GM12878 (cell line): Measurements from ENCODE around the gene ANO3. TPM values are rescaled to one million over a fixed set of nuclear protein-coding genes. Genes with fewer than 3 reads are reported as not detected.
A peak's percentile ranks its signal among the peaks of the same experiment; 100 is the strongest.

ENCODE experiments used
- ATAC-seq: fragments of 200-7000 bp; cut with Tn5 transposase; 3 replicates; pipeline ENCODE4 v1.9.1; 2020; ENCODE audit warnings: mild to moderate bottlenecking, moderate library complexity
- Bru-seq: library from RNA; stranded (reverse); fragments of 400-500 nt; gene quantifications from one replicate; lab custom pipeline; 2021; lab: Mats Ljungman, UMichigan
- BruChase-seq, 2 experiments: library from RNA; stranded (reverse); fragments of 400-500 nt; gene quantifications; one replicate each; lab custom pipeline; 2021; lab: Mats Ljungman, UMichigan
- BruUV-seq: library from RNA; stranded (reverse); fragments of 400-500 nt; replicated peaks from 2 replicates; lab custom pipeline; 2021; lab: Mats Ljungman, UMichigan
- CTCF ChIA-PET: fragments of 300-600 bp; sonication (Branson Sonifier 250); formaldehyde crosslinking; extraction: SDS; loops from one replicate; lab custom pipeline; 2021; ENCODE audit warnings: inconsistent platforms; lab: Yijun Ruan, JAX
- POLR2A ChIA-PET: fragments of 350-600 bp; formaldehyde crosslinking; extraction: SDS; loops from one replicate; lab custom pipeline; 2021; ENCODE audit warnings: inconsistent platforms; lab: Charles Lee
- RAD21 ChIA-PET: fragments of 300-600 bp; sonication (Branson Sonifier 250); formaldehyde crosslinking; loops from one replicate; lab custom pipeline; 2023; ENCODE audit warnings: antibody characterized with exemption; ENCODE audit not compliant: unreplicated experiment; lab: Charles Lee
- SMC1A ChIA-PET: fragments of 300-600 bp; sonication (Branson Sonifier 250); formaldehyde crosslinking; loops from one replicate; lab custom pipeline; 2023; ENCODE audit not compliant: unreplicated experiment, uncharacterized antibody; lab: Charles Lee
- DNase-seq: peaks from one replicate; pipeline ENCODE4 v3.0.0-alpha.2; 2011; ENCODE audit warnings: low read depth, low spot score
- FAIRE-seq: peaks from 3 replicates; lab custom pipeline; 2011; peaks lifted over from hg19 to GRCh38; lab: Jason Lieb, UNC
- H2AFZ ChIP-seq: 2 replicates; pipeline ENCODE4 v1.6.0; 2011; ENCODE audit warnings: low read depth, low read length, control low read depth; ENCODE audit not compliant: control insufficient read depth
- H3K27ac ChIP-seq: 2 replicates; pipeline ENCODE4 v1.5.1; 2011; ENCODE audit warnings: control low read depth; ENCODE audit not compliant: control insufficient read depth, insufficient read depth
- H3K27me3 ChIP-seq, 2 experiments: replicated peaks in 1 of 2; 2 replicates each; pipeline versions ENCODE4 v1.6.0 to v1.6.1; 2011; ENCODE audit warnings: low read length in 1 of 2; ENCODE audit not compliant: control insufficient read depth in 2 of 2, insufficient read depth in 2 of 2
- H3K36me3 ChIP-seq, 2 experiments: 2 replicates each; pipeline ENCODE4 v1.5.1; 2011; ENCODE audit warnings: low read length in 1 of 2; ENCODE audit not compliant: control insufficient read depth in 2 of 2, insufficient read depth in 2 of 2
- H3K4me1 ChIP-seq: 2 replicates; pipeline ENCODE4 v1.6.1; 2011; ENCODE audit warnings: mild to moderate bottlenecking, low read length, moderate library complexity, mixed read lengths; ENCODE audit not compliant: control insufficient read depth, insufficient read depth
- H3K4me2 ChIP-seq: 2 replicates; pipeline ENCODE4 v1.6.0; 2011; ENCODE audit warnings: control low read depth; ENCODE audit not compliant: control insufficient read depth, insufficient read depth
- H3K4me3 ChIP-seq: fragments of 200-600 bp; sonication (generic); 2 replicates; pipeline ENCODE4 v1.5.1; 2016
- H3K79me2 ChIP-seq: 2 replicates; pipeline ENCODE4 v1.6.0; 2011; ENCODE audit warnings: low read length; ENCODE audit not compliant: control insufficient read depth, insufficient read depth
- H3K9ac ChIP-seq: 2 replicates; pipeline ENCODE4 v1.8.0; 2011; ENCODE audit warnings: low read length, control low read depth, mixed read lengths; ENCODE audit not compliant: control insufficient read depth, insufficient read depth
- H3K9me3 ChIP-seq: replicated peaks from 3 replicates; pipeline ENCODE4 v1.5.1; 2011; ENCODE audit warnings: mild to moderate bottlenecking, low read length; ENCODE audit not compliant: control insufficient read depth, insufficient read depth
- H4K20me1 ChIP-seq: 2 replicates; pipeline ENCODE4 v1.6.0; 2011; ENCODE audit not compliant: control insufficient read depth, insufficient read depth
- BHLHE40 ChIP-seq, 2 experiments: fragments of 450-650 bp in 1 of 2; IDR thresholded peaks; 2 replicates each; pipeline ENCODE4 v1.6.1; 2011 to 2017; ENCODE audit warnings: low read depth in 2 of 2, borderline replicate concordance in 1 of 2, improper control_type of control experiment in 1 of 2, low read length in 1 of 2, mild to moderate bottlenecking in 1 of 2
- BMI1 ChIP-seq: fragments of 450-650 bp; IDR thresholded peaks from 2 replicates; pipeline ENCODE4 v1.6.1; 2016; ENCODE audit warnings: mild to moderate bottlenecking, moderate library complexity, borderline replicate concordance
- CTCF ChIP-seq, 3 experiments: IDR thresholded peaks in 2 of 3; conservative IDR thresholded peaks in 1 of 3; 2 replicates each; pipeline ENCODE4 v1.5.1; 2011; ENCODE audit warnings: low read depth in 3 of 3, low read length in 3 of 3, mild to moderate bottlenecking in 3 of 3, control low read depth in 2 of 3, moderate library complexity in 2 of 3, inconsistent platforms in 1 of 3, mixed read lengths in 1 of 3; ENCODE audit not compliant: control insufficient read depth in 2 of 3, insufficient read depth in 1 of 3; ENCODE audit errors: extremely low read depth in 1 of 3
- RAD21 ChIP-seq: IDR thresholded peaks from 2 replicates; pipeline ENCODE4 v1.6.1; 2011; ENCODE audit warnings: mild to moderate bottlenecking, low read depth, low read length, moderate library complexity; ENCODE audit not compliant: insufficient read depth
- TARDBP ChIP-seq: IDR thresholded peaks from 2 replicates; pipeline ENCODE4 v1.6.1; 2016; ENCODE audit warnings: borderline replicate concordance
- ZZZ3 ChIP-seq: IDR thresholded peaks from 2 replicates; pipeline ENCODE4 v1.6.1; 2011; ENCODE audit warnings: low read depth; ENCODE audit not compliant: control insufficient read depth, insufficient read length
- WGBS: methylation state at CpG from one replicate; pipeline ENCODE4 v1.1.6; 2016; ENCODE audit warnings: low lambda C conversion rate; ENCODE audit not compliant: insufficient replicate concordance, insufficient coverage; ENCODE audit errors: missing lambda C conversion rate; 5-methylcytosine and 5-hydroxymethylcytosine counted together
- in situ Hi-C: fragments of 300-500 bp; cut with MboI; formaldehyde crosslinking; loops from 9 replicates; pipeline ENCODE4 v1.14.3; 2018; ENCODE audit warnings: mixed read lengths
- intact Hi-C: fragments of 100-400 bp; cut with micrococcal nuclease; formaldehyde crosslinking; loops from one replicate; pipeline ENCODE4 v1.14.2; 2022; ENCODE audit not compliant: unreplicated experiment
- long read RNA-seq, 2 experiments: library from polyadenylated mRNA; unstranded; transcript quantifications; one replicate each; pipeline ENCODE4 v2.0.0, GENCODE V29; 2019 to 2020
- polyA minus RNA-seq, 3 experiments: library from RNA; depleted of rRNA, polyadenylated mRNA; stranded (reverse); fragments of >200 nt; gene quantifications; 2 replicates each; pipeline ENCODE4 v1.2.3, GENCODE V29; 2011
- polyA plus RNA-seq, 11 experiments: library from polyadenylated mRNA; depleted of rRNA in 4 of 11; unstranded in 6 of 11; stranded (reverse) in 5 of 11; fragments of >200 nt; fragmentation: Nextera tagmentation in 4 of 11; fragmentation: Illumina TruSeq in 1 of 11; extraction: Ambion mirVana in 4 of 11; extraction: Trizol in 1 of 11; gene quantifications; 1 replicate in 1 of 11; 2 replicates in 10 of 11; pipeline versions ENCODE4 v1.2.1 to v1.2.3, GENCODE V29; 2011 to 2016; ENCODE audit warnings: inconsistent platforms in 2 of 11, missing spikeins in 2 of 11, low read depth in 1 of 11
- total RNA-seq, 4 experiments: library from RNA; depleted of rRNA in 3 of 4; stranded (reverse); fragments of >200 nt in 3 of 4; fragmentation: Illumina TruSeq in 1 of 4; extraction: Trizol in 1 of 4; gene quantifications; 2 replicates each; pipeline versions ENCODE4 v1.2.1 to v1.2.3, GENCODE V29; 2013 to 2021

ANO3 gene
- total RNA-seq (2013; cell fraction: nucleolus; rRNA removed) = 1.9 and 2.0 TPM in 2 replicates
- total RNA-seq (2014; rRNA removed) (0.51 and 0.65 TPM in 2 replicates), total RNA-seq (2014; rRNA removed; fragmentation: Illumina TruSeq; extraction: Trizol) (0.45 and 0.64 TPM in 2 replicates), total RNA-seq (2021) (0.26 and 0.35 TPM in 2 replicates), polyA plus RNA-seq (2011; rRNA removed) (5.9 and 8.0 TPM in 2 replicates), polyA plus RNA-seq (2014; fragmentation: Illumina TruSeq; extraction: Trizol) (0.43 and 0.60 TPM in 2 replicates), polyA plus RNA-seq (2014; fragmentation: Nextera tagmentation; extraction: Ambion mirVana) (under 1 TPM; 0.14 to 0.27 TPM), polyA plus RNA-seq (2014; rRNA removed) (0.14 and 0.65 TPM in 2 replicates), polyA plus RNA-seq (2016; fragmentation: Nextera tagmentation; extraction: Ambion mirVana) (under 1 TPM; 0.13 to 0.63 TPM), polyA minus RNA-seq (2011; rRNA and poly(A)+ RNA removed) (6.7 and 9.5 TPM in 2 replicates), Bru-seq, nascent RNA (percentile 52 among the genes with signal in this experiment), BruChase-seq, experiment 1, labeled RNA remaining after a 6-hour chase (percentile 47 among the genes with signal in this experiment), BruChase-seq, experiment 2, labeled RNA remaining after a 2-hour chase (percentile 47 among the genes with signal in this experiment)
- 0.18 TPM for polyA plus RNA-seq (2011; ENCODE audit: low read depth)
- polyA plus RNA-seq (2011; cell fraction: cytosol; rRNA removed) = 1.8 and 2.4 TPM in 2 replicates
- 2.9 and 3.2 TPM in 2 replicates for polyA plus RNA-seq (2011; cell fraction: nucleus; rRNA removed)
- 0.27 and 0.28 TPM in 2 replicates for polyA plus RNA-seq (2012)
- polyA minus RNA-seq (2011; cell fraction: cytosol; rRNA and poly(A)+ RNA removed) = 2.1 and 3.7 TPM in 2 replicates
- polyA minus RNA-seq (2011; cell fraction: nucleus; rRNA and poly(A)+ RNA removed) = 4.5 and 5.3 TPM in 2 replicates
- long read RNA-seq, experiment 1, partial matches to known transcripts = 0 of 1 reads
- long read RNA-seq, experiment 1, other reads (novel, unspliced or antisense) = 1 of 1 reads
- long read RNA-seq, experiment 2, partial matches to known transcripts = 3 of 10 reads
- long read RNA-seq, experiment 2, other reads (novel, unspliced or antisense) = 7 of 10 reads

- DNase-seq = no peak
- WGBS = 19% methylated on average over 36 of the region's 36 CpGs
- peak; percentile 47; the same call in 1 of the 2 replicates for TF ChIP-seq RAD21
- no peak for TF ChIP-seq TARDBP
- TF ChIP-seq BHLHE40 (IDR thresholded peaks at IDR 0.05; ENCODE audit: borderline replicate concordance in 1 of 2, low read depth in 2 of 2, low read length in 1 of 2) = 0 out of 4 replicates have a peak, but pooled peaks of 1 of the 2 experiments have one; percentile 6
- TF ChIP-seq CTCF (IDR thresholded peaks at IDR 0.05 in 2 of 3, conservative IDR thresholded peaks at IDR 0.05 in 1 of 3; ENCODE audit: control insufficient read depth in 2 of 3, extremely low read depth in 1 of 3, insufficient read depth in 1 of 3, low read depth in 3 of 3, low read length in 3 of 3) = peak; percentile 33 to 59 (median 37); a peak in 5 of 6 replicates
- no peak for TF ChIP-seq ZZZ3
- peak; percentile 86 for TF ChIP-seq BMI1
- RAD21 ChIA-PET = no interaction called here
- in situ Hi-C loops (no loop called here), intact Hi-C loops (loop anchor here (10.0 kb wide), 1 partner anchor 223 kb away; no protein-coding TSS in a partner anchor)
- no peaks in the 10 kb centered on the region for H4K20me1 ChIP-seq
- H3K27ac ChIP-seq = no peak within 1 kb of the TSS
- SMC1A ChIA-PET = interaction anchor here (0.9 to 2.2 kb wide), 4 partner anchors 46 to 827 kb away, joined by 3 to 4 read pairs (median 4); no protein-coding TSS in a partner anchor
- H3K4me3 ChIP-seq = no peak within 1 kb of the TSS
- no peaks in the 10 kb centered on the region for H3K79me2 ChIP-seq
- BruUV-seq = no TSS peak
- no peaks in the 10 kb centered on the region for H3K36me3 ChIP-seq
- no peaks in the 10 kb centered on the region for H3K9me3 ChIP-seq
- POLR2A ChIA-PET = no interaction called here
- no peak for FAIRE-seq
- H3K4me1 ChIP-seq = no peaks in the 10 kb centered on the region
- CTCF ChIA-PET = interaction anchor here (0.8 kb wide), 1 partner anchor 219 kb away, joined by 3 read pairs; no protein-coding TSS in a partner anchor
- no peak within 1 kb of the TSS for H3K4me2 ChIP-seq
- no peak within 1 kb of the TSS for H3K9ac ChIP-seq
- ATAC-seq = peak; percentile 98
- peaks cover 2 to 4% of the 10 kb centered on the region in 2 experiments; a peak in 3 of 4 replicates for H3K27me3 ChIP-seq
- H2AFZ ChIP-seq = no peak within 1 kb of the TSS
Measured at GRCh38 chr11:26331911-26332571, at the start of gene ANO3. ANO3 (plus strand) TSS chr11:26332130; CDS start chr11:26332276, 146 bp downstream.
